MCF 10A (cell line): ENCODE data around the gene NPRL2. TPM values are rescaled to one million over a fixed set of nuclear protein-coding genes. Genes with fewer than 3 reads are reported as not detected.

Source experiments
- BruUV-seq: library from RNA; stranded (reverse); fragments of 400-500 nt; replicated peaks from 2 replicates; lab custom pipeline; 2021; lab: Mats Ljungman, UMichigan
- CTCF ChIA-PET: fragments of 300-600 bp; sonication (Branson Sonifier 250); formaldehyde crosslinking; extraction: SDS; loops from one replicate; lab custom pipeline; 2021; ENCODE audit warnings: antibody characterized with exemption, inconsistent platforms; lab: Yijun Ruan, JAX
- POLR2A ChIA-PET: fragments of 300-600, 350-650 bp; sonication (Branson Sonifier 250); formaldehyde crosslinking; extraction: SDS; loops from one replicate; lab custom pipeline; 2020; ENCODE audit warnings: antibody characterized with exemption, inconsistent platforms; lab: Yijun Ruan, JAX
- DNase-seq: peaks from one replicate; pipeline ENCODE4 v3.0.0-alpha.2; 2018; ENCODE audit not compliant: unreplicated experiment
- H3K27ac Mint-ChIP-seq: one replicate; pipeline ENCODE4 v1.8.0; 2022; ENCODE audit warnings: mild to moderate bottlenecking, low read depth, mixed read lengths; ENCODE audit not compliant: unreplicated experiment
- H3K27me3 Mint-ChIP-seq: one replicate; pipeline ENCODE4 v1.8.0; 2022; ENCODE audit warnings: mixed read lengths; ENCODE audit not compliant: insufficient read depth, unreplicated experiment
- H3K36me3 Mint-ChIP-seq: one replicate; pipeline ENCODE4 v1.8.0; 2022; ENCODE audit warnings: mild to moderate bottlenecking, moderate library complexity, mixed read lengths; ENCODE audit not compliant: insufficient read depth, unreplicated experiment
- H3K4me1 Mint-ChIP-seq: one replicate; pipeline ENCODE4 v1.8.0; 2022; ENCODE audit warnings: mixed read lengths; ENCODE audit not compliant: insufficient read depth, unreplicated experiment
- H3K4me3 Mint-ChIP-seq: one replicate; pipeline ENCODE4 v1.8.0; 2022; ENCODE audit warnings: mild to moderate bottlenecking, moderate library complexity, mixed read lengths; ENCODE audit not compliant: unreplicated experiment
- H3K9me3 Mint-ChIP-seq: one replicate; pipeline ENCODE4 v1.8.0; 2022; ENCODE audit warnings: mixed read lengths; ENCODE audit not compliant: unreplicated experiment
- CTCF ChIP-seq: fragments of 200-600 bp; IDR thresholded peaks from one replicate; pipeline ENCODE4 v1.8.0; 2022; ENCODE audit warnings: antibody characterized with exemption, mild to moderate bottlenecking; ENCODE audit not compliant: unreplicated experiment
- intact Hi-C: fragments of 100-400 bp; cut with micrococcal nuclease; formaldehyde crosslinking; loops from 2 replicates; pipeline ENCODE4 v1.14.1; 2022
- total RNA-seq: library from RNA; stranded (reverse); gene quantifications from 2 replicates; pipeline ENCODE4 v1.2.3, GENCODE V29; 2022

Gene NPRL2
- total RNA-seq, 1 experiment from 2014 or later = 21.1 TPM

- Mint-ChIP-seq H3K4me3 (peak overlapping the region; percentile 59), H3K27ac (no peak overlapping the region), H3K36me3 (peaks cover 6% of the 10 kb centered on the region), H3K27me3 (no peaks in the 10 kb centered on the region), H3K9me3 (no peaks in the 10 kb centered on the region), H3K4me1 (peaks cover 22% of the 10 kb centered on the region)
- no TSS peak for BruUV-seq
- no peak for DNase-seq
- no peak for TF ChIP-seq CTCF
- intact Hi-C loops = no loop called here
- ChIA-PET POLR2A (interaction anchor here (0.6 to 1.6 kb wide), 6 partner anchors 8 to 163 kb away, joined by 3 to 7 read pairs (median 4); partner anchors contain the start of gene IFRD2), CTCF (interaction anchor here (0.7 to 1.3 kb wide), 5 partner anchors 9 to 21 kb away, joined by 3 to 6 read pairs (median 3); partner anchors contain the start of genes HYAL3, NAA80 and TUSC2)
Observed at GRCh38 chr3:50319181-50319893, 31.2 kb downstream of the NPRL2 start.

DNA sequence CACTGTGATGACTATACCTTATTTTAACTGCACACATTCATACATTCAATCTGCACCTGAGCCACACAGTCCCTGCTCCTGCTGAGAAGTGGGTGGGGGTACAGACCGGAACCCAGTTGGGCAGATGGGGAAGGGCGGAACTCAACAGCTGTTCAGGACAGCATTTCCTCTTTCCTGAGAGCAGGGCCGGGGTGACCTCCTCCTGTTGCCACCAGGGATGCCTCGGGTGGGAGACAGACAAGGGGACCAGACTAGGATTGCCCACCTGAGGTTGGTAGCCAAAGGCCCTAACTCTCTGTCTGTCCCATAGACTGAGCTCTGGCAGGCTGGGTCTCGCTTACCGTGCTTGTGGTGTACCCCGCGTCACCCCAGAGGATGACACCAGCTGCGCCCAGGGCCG is 32.0 kb downstream of the NPRL2 start:
- POLR2A ChIA-PET = interaction anchor here (0.7 to 1.6 kb wide), 5 partner anchors 9 to 26 kb away, joined by 3 to 7 read pairs (median 5); partner anchors contain the start of genes HYAL3, IFRD2 and NAA80
- BruUV-seq = no TSS peak
- Mint-ChIP-seq H3K9me3 (no peaks in the 10 kb centered on the region), H3K36me3 (peaks cover 6% of the 10 kb centered on the region), H3K4me3 (no peak overlapping the region), H3K27ac (no peak overlapping the region), H3K27me3 (no peaks in the 10 kb centered on the region), H3K4me1 (peaks cover 28% of the 10 kb centered on the region)
- TF ChIP-seq CTCF = no peak
- no peak for DNase-seq
- intact Hi-C loops = no loop called here
- CTCF ChIA-PET = interaction anchor here (0.9 to 1.3 kb wide), 3 partner anchors 10 to 15 kb away, joined by 3 to 6 read pairs (median 3); partner anchors contain the start of gene TUSC2

DNA sequence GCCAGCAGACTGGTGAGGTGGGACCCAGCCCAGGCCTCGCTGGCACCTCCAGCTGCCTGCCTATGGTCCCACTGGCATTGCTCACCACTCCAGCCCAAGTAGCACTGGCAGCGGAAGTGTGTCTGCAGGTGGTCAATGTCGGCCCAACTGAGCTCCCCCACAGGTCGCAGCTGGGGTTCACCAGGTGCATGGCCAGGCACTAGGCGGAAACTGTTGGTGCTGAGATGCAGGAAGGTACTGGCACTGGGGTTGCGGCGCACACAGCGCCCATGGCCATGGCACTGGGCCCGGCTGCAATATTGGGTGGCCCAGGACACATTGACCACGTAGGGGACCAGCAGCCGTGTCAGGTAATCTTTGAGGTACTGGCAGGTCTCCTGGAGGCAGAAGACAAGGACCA is 32.4 kb downstream of the NPRL2 start:
- no peaks in the 10 kb centered on the region for H3K9me3 Mint-ChIP-seq
- POLR2A ChIA-PET = interaction anchor here (0.7 to 1.7 kb wide), 4 partner anchors 10 to 26 kb away, joined by 5 to 21 read pairs (median 6); partner anchors contain the start of genes HYAL3, IFRD2, NAA80 and TUSC2
- no peaks in the 10 kb centered on the region for H3K27me3 Mint-ChIP-seq
- intact Hi-C loops = no loop called here
- TF ChIP-seq CTCF = no peak
- H3K27ac Mint-ChIP-seq = no peak overlapping the region
- H3K36me3 Mint-ChIP-seq = peaks cover 6% of the 10 kb centered on the region
- peaks cover 29% of the 10 kb centered on the region for H3K4me1 Mint-ChIP-seq
- no peak overlapping the region for H3K4me3 Mint-ChIP-seq
- CTCF ChIA-PET = interaction anchor here (1.1 to 1.3 kb wide), 4 partner anchors 10 to 18 kb away, joined by 3 to 6 read pairs (median 3); partner anchors contain the start of gene TUSC2
- BruUV-seq = no TSS peak
- no peak for DNase-seq

DNA sequence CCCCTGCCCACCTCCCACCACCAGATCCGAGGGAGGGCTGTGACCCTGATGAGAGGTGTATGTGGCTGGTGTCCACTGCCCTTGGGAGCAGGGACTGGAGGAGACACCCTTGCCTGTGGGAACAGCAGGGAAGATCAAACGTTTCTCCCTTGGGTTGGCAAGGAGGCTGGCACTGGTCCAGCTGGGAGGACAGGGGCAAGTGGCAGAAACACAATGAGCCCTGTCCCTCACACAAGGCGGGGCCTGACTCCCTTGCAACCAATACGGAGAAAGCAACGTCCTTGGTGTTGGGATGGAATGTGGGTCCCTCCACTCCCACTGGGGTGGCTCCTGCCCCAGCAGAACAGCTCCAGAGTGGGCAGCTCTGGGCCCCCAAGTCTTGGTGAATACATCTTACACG is 33.3 kb downstream of the NPRL2 start:
- no peak for TF ChIP-seq CTCF
- H3K27ac Mint-ChIP-seq = peak overlapping the region; percentile 93
- CTCF ChIA-PET = interaction anchor here (0.6 to 1.3 kb wide), 5 partner anchors 11 to 225 kb away, joined by 3 read pairs; partner anchors contain the start of gene TUSC2
- peaks cover 29% of the 10 kb centered on the region for H3K4me1 Mint-ChIP-seq
- H3K9me3 Mint-ChIP-seq = no peaks in the 10 kb centered on the region
- H3K4me3 Mint-ChIP-seq = peak overlapping the region; percentile 58
- no peaks in the 10 kb centered on the region for H3K27me3 Mint-ChIP-seq
- POLR2A ChIA-PET = interaction anchor here (0.7 to 3.2 kb wide), 11 partner anchors 9 to 1678 kb away, joined by 3 to 30 read pairs (median 4); partner anchors contain the start of genes CYB561D2, HYAL3, IFRD2 and NAA80
- peaks cover 6% of the 10 kb centered on the region for H3K36me3 Mint-ChIP-seq
- intact Hi-C loops = no loop called here
- DNase-seq = peak; percentile 29
- no TSS peak for BruUV-seq
